Ascending aorta (tissue), 2 donors: ENCODE data around the gene C18orf63. TPM values are rescaled to one million over a fixed set of nuclear protein-coding genes. Genes with fewer than 3 reads are reported as not detected.

Experiments
- DNase-seq, 2 donors: peaks; one replicate each; pipeline ENCODE4 v3.0.0-alpha.2; 2019; ENCODE audit warnings: low spot score in 2 of 2
- H3K27ac ChIP-seq, 2 donors: fragments of 200-600 bp; sonication (generic); one replicate each; pipeline ENCODE4 v1.5.1; 2016 to 2017; ENCODE audit warnings: mild to moderate bottlenecking in 1 of 2
- H3K27me3 ChIP-seq: fragments of 200-600 bp; sonication (generic); one replicate; pipeline ENCODE4 v1.5.1; 2017
- H3K36me3 ChIP-seq, 2 donors: fragments of 200-600 bp; sonication (generic); one replicate each; pipeline ENCODE4 v1.5.1; 2016
- H3K4me1 ChIP-seq, 2 donors: fragments of 200-600 bp; sonication (generic); one replicate each; pipeline ENCODE4 v1.5.1; 2016 to 2017; ENCODE audit warnings: mild to moderate bottlenecking in 1 of 2
- H3K4me3 ChIP-seq, 2 donors: fragments of 200-600 bp; sonication (generic); one replicate each; pipeline ENCODE4 v1.5.1; 2016 to 2017; ENCODE audit warnings: mild to moderate bottlenecking in 1 of 2
- H3K9me3 ChIP-seq, 2 donors: fragments of 200-600 bp; sonication (generic); one replicate each; pipeline ENCODE4 v1.5.1; 2016
- intact Hi-C: fragments of 100-400 bp; cut with DNase I; formaldehyde crosslinking; loops from one replicate; pipeline ENCODE4 v1.15.1; 2023
- total RNA-seq: library from RNA; depleted of rRNA; stranded (reverse); fragments of >200 nt; gene quantifications from one replicate; pipeline ENCODE4 v1.1.0, GENCODE V29; 2016
- TF ChIP-seq, protein P1 (sequence below), 3 experiments: fragments of 200-600 bp in 2 of 3; fragments of 450-650 bp in 1 of 3; sonication (generic) in 2 of 3; IDR thresholded peaks; one replicate each; pipeline ENCODE4 v1.5.1; 2016 to 2019; ENCODE audit warnings: antibody characterized with exemption in 3 of 3, mild to moderate bottlenecking in 1 of 3, moderate library complexity in 1 of 3

C18orf63 gene
- total RNA-seq, 1 donor from 2014 or later: not detected

DNA sequence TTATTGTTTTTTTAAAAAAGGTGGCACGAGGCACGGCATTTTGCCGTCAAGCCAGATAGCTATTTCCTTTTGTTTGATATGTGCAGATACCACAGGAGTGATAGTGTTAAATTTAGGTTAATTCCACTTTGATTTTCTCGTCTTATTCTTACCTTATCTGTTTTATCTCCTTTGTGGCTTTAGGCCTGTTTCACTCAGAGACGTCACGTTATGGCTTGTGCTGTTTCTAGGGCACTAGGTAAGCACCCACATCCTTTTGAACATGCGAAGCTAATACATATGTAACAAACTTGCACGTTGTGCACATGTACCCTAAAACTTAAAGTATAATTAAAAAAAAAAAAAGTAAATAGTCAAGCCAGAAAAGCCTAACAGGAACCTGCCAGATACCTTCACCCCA lies 57.8 kb downstream of the C18orf63 start:
- Histone ChIP-seq H3K4me1 (peaks cover 0 to 11% of the 10 kb centered on the region in 2 donors), H3K36me3 (no peaks in the 10 kb centered on the region), H3K4me3 (no peak overlapping the region), H3K27ac (no peak overlapping the region), H3K27me3 (no peaks in the 10 kb centered on the region), H3K9me3 (no peaks in the 10 kb centered on the region)
- intact Hi-C loops: no loop called here
- DNase-seq: no peak
- TF ChIP-seq, protein P1, sequence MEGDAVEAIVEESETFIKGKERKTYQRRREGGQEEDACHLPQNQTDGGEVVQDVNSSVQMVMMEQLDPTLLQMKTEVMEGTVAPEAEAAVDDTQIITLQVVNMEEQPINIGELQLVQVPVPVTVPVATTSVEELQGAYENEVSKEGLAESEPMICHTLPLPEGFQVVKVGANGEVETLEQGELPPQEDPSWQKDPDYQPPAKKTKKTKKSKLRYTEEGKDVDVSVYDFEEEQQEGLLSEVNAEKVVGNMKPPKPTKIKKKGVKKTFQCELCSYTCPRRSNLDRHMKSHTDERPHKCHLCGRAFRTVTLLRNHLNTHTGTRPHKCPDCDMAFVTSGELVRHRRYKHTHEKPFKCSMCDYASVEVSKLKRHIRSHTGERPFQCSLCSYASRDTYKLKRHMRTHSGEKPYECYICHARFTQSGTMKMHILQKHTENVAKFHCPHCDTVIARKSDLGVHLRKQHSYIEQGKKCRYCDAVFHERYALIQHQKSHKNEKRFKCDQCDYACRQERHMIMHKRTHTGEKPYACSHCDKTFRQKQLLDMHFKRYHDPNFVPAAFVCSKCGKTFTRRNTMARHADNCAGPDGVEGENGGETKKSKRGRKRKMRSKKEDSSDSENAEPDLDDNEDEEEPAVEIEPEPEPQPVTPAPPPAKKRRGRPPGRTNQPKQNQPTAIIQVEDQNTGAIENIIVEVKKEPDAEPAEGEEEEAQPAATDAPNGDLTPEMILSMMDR (IDR thresholded peaks at IDR 0.05): no peak

DNA sequence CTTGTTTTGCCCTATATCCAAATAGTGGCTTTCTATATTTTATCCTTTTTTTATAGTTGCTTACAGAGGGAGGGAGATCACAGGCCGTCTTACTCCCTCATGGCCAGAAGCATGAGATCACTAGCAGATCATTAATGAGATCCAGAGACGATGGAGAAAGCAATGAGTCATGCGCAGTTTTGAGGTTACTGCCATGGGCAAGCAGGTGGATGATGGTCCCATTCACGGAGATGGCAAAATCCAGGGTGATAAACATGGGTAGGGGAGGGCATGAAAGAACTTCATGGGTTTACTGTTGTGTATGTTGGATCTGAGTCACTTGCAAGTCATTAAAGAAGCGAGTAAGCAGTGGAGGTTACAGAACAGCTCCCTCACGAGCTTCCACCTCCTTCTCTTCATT lies 60.4 kb downstream of the C18orf63 start:
- Histone ChIP-seq H3K36me3 (no peaks in the 10 kb centered on the region), H3K4me3 (no peak overlapping the region), H3K4me1 (peaks cover 0 to 15% of the 10 kb centered on the region in 2 donors), H3K27ac (no peak overlapping the region), H3K9me3 (no peaks in the 10 kb centered on the region), H3K27me3 (no peaks in the 10 kb centered on the region)
- DNase-seq: no peak
- TF ChIP-seq, protein P1 (IDR thresholded peaks at IDR 0.05): no peak
- intact Hi-C loops: no loop called here

DNA sequence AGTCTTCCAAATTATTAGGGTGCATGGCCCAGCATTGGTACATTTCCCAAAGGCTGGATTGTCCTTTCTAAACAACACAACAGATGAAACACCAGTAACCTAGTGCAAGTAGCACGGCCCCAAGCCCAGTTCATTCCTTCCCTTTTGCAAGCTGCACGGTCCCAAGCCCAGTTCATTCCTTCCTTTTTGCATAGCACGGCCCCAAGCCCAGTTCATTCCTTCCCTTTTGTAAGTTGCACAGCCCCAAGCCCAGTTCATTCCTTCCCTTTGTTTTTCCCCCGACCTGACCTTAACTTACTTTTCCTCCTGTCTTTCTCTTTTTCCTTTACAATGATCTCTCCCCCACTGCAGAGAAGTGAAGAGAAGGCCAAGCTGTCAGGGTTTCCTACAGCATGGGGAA lies 60.9 kb downstream of the C18orf63 start:
- Histone ChIP-seq H3K36me3 (no peaks in the 10 kb centered on the region), H3K27ac (no peak overlapping the region), H3K27me3 (no peaks in the 10 kb centered on the region), H3K4me3 (no peak overlapping the region), H3K9me3 (no peaks in the 10 kb centered on the region), H3K4me1 (peaks cover 0 to 15% of the 10 kb centered on the region in 2 donors)
- TF ChIP-seq, protein P1 (IDR thresholded peaks at IDR 0.05): no peak
- intact Hi-C loops: no loop called here
- no peak for DNase-seq

DNA sequence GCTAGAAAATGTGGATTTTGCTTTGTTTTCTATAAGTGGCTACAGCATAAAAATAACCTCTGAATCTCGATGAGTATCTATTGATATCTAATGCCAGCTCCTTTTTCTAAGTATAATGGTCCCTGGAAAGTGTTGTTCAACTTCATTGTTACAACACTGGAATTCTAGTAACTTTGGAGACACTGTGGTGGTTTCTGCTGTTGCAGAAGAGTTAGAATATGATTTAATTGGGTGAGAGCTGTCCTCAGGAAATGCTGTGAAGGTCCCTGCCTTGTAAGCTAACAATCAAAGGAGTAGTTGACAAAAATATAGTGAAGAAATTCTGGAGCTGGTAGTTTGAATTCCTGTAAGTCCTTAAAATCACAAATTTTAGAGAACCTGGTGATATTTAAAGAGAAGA lies 62.1 kb downstream of the C18orf63 start:
- peaks cover 0 to 15% of the 10 kb centered on the region in 2 donors for H3K4me1 ChIP-seq
- H3K36me3 ChIP-seq: no peaks in the 10 kb centered on the region
- H3K27ac ChIP-seq: peak overlapping the region; percentile 29 to 76
- no peak overlapping the region for H3K4me3 ChIP-seq
- TF ChIP-seq, protein P1 (IDR thresholded peaks at IDR 0.05): no peak
- DNase-seq: no peak
- H3K9me3 ChIP-seq: no peaks in the 10 kb centered on the region
- no peaks in the 10 kb centered on the region for H3K27me3 ChIP-seq
- intact Hi-C loops: no loop called here

DNA sequence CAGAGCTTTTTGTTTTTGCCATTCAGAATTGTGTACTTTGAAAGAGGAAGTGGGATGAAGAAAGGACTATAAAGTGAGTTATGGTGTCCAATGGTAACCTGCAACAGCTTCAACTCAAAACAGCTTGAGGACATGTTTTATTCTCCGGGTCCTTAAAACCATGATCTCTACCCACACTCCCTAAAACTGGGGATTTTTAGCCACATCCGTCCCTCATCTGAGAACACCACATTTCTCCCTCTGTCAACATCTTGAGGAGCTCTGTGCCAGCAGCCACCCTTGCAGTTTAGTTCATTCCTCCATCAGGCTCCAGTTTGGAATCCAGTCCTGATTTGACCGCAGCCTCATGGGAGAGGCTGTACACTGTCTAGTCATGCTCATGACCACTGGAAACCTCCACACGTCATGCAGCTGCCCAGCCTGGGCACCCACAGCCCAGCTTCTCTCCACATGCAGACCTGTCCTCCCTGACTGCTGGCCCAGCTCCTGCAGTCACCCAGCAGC lies 62.6 kb downstream of the C18orf63 start:
- peak; percentile 41 to 83 for DNase-seq
- Histone ChIP-seq H3K4me1 (peaks cover 0 to 15% of the 10 kb centered on the region in 2 donors), H3K27me3 (no peaks in the 10 kb centered on the region), H3K36me3 (no peaks in the 10 kb centered on the region), H3K9me3 (no peaks in the 10 kb centered on the region), H3K27ac (peak overlapping the region; percentile 29 to 76), H3K4me3 (peak overlapping the region in 1 of 2 donors; percentile 20)
- intact Hi-C loops: no loop called here
- TF ChIP-seq, protein P1 (IDR thresholded peaks at IDR 0.05): no peak

- Histone ChIP-seq H3K36me3 (no peaks in the 10 kb centered on the region), H3K9me3 (no peaks in the 10 kb centered on the region), H3K4me1 (peaks cover 0 to 15% of the 10 kb centered on the region in 2 donors), H3K4me3 (no peak overlapping the region), H3K27me3 (no peaks in the 10 kb centered on the region), H3K27ac (no peak overlapping the region)
- TF ChIP-seq, protein P1 (IDR thresholded peaks at IDR 0.05): no peak
- intact Hi-C loops: no loop called here
- DNase-seq: no peak
These were observed 65.3 kb downstream of the C18orf63 start for GRCh38 chr18:74380916-74381315.
